Measurements from ENCODE around the gene POU3F2.

POU3F2 gene

DNA sequence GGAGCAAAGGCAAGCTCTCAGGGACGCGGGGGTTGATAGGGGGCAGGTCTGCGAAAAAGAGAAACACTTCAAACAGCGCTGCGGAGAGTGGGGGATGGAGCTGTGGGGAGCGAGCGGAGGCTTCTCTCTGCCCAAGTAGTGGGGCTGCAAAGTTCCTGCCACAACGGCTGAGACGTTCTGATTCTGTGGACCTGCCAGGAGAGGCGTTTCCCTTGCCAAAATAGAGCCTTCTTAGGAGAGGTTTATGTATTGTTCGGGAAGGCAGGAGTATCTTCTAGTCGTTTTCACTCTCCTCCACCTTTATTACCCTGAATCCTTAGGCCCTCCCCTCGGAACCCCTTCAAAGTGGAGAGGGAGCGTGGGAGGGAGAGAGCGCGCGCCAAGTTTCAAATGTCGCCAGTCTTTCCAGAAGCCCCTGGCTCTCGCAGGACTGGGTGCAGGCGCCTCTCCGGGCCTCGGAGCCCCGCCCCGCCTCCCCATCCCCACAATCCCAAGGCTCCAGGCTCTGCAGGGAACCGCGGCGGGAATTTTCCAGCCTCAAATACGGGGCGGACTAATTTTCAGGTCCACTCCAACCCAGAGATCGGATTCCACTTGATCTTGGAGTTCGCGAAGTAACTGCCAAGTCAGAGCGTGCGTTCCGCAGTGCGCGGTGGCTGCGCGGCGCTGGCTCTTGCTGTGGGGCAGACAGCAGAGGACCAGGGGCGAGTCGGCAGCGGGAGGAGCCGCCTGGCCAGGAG lies 10.0 kb upstream of the POU3F2 start (continued):
- no peak for TF ChIP-seq ZNF664 (tag by site-specific recombination; IDR thresholded peaks at IDR 0.05)
- TF ChIP-seq ZBTB7A (tag by site-specific recombination; IDR thresholded peaks at IDR 0.05; ENCODE audit: low read depth), result no peak
- TF ChIP-seq INSM2 (tag by site-specific recombination; IDR thresholded peaks at IDR 0.05), result no peak
- TF ChIP-seq ZNF639 (tag by site-specific recombination; IDR thresholded peaks at IDR 0.05), result no peak
- TF ChIP-seq BCL11A (tag by site-specific recombination; IDR thresholded peaks at IDR 0.05; ENCODE audit: low read depth), result no peak
- no peak for TF ChIP-seq ZNF621 (tag by site-specific recombination; IDR thresholded peaks at IDR 0.05)
- no peak for TF ChIP-seq ZNF521 (tag by site-specific recombination; IDR thresholded peaks at IDR 0.05)
- TF ChIP-seq HOXD13 (CRISPR knock-in tag; IDR thresholded peaks at IDR 0.05; ENCODE audit: borderline replicate concordance), result no peak
- no peak for TF ChIP-seq OVOL3 (tag by site-specific recombination; IDR thresholded peaks at IDR 0.05)
- TF ChIP-seq, protein P1, sequence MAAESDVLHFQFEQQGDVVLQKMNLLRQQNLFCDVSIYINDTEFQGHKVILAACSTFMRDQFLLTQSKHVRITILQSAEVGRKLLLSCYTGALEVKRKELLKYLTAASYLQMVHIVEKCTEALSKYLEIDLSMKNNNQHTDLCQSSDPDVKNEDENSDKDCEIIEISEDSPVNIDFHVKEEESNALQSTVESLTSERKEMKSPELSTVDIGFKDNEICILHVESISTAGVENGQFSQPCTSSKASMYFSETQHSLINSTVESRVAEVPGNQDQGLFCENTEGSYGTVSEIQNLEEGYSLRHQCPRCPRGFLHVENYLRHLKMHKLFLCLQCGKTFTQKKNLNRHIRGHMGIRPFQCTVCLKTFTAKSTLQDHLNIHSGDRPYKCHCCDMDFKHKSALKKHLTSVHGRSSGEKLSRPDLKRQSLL (tag by site-specific recombination; IDR thresholded peaks at IDR 0.05), result peak; percentile 51; the same call in 1 of the 2 replicates
- TF ChIP-seq ZNF394 (tag by site-specific recombination; IDR thresholded peaks at IDR 0.05; ENCODE audit: borderline replicate concordance), result peak; percentile 14
- no peak for TF ChIP-seq KLF7 (tag by site-specific recombination; IDR thresholded peaks at IDR 0.05; ENCODE audit: borderline replicate concordance)
- TF ChIP-seq, protein P2, sequence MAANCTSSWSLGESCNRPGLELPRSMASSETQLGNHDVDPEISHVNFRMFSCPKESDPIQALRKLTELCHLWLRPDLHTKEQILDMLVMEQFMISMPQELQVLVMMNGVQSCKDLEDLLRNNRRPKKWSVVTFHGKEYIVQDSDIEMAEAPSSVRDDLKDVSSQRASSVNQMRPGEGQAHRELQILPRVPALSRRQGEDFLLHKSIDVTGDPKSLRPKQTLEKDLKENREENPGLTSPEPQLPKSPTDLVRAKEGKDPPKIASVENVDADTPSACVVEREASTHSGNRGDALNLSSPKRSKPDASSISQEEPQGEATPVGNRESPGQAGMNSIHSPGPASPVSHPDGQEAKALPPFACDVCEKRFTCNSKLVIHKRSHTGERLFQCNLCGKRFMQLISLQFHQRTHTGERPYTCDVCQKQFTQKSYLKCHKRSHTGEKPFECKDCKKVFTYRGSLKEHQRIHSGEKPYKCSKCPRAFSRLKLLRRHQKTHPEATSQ (tag by site-specific recombination; IDR thresholded peaks at IDR 0.05), result no peak
- no peak for TF ChIP-seq GLIS1 (tag by site-specific recombination; IDR thresholded peaks at IDR 0.05)
- TF ChIP-seq, protein P3, sequence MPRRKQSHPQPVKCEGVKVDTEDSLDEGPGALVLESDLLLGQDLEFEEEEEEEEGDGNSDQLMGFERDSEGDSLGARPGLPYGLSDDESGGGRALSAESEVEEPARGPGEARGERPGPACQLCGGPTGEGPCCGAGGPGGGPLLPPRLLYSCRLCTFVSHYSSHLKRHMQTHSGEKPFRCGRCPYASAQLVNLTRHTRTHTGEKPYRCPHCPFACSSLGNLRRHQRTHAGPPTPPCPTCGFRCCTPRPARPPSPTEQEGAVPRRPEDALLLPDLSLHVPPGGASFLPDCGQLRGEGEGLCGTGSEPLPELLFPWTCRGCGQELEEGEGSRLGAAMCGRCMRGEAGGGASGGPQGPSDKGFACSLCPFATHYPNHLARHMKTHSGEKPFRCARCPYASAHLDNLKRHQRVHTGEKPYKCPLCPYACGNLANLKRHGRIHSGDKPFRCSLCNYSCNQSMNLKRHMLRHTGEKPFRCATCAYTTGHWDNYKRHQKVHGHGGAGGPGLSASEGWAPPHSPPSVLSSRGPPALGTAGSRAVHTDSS (tag by site-specific recombination; IDR thresholded peaks at IDR 0.05), result no peak
- TF ChIP-seq ZNF311 (tag by site-specific recombination; IDR thresholded peaks at IDR 0.05; ENCODE audit: borderline replicate concordance), result no peak
- no peak for TF ChIP-seq ZNF426 (tag by site-specific recombination; IDR thresholded peaks at IDR 0.05)
- no peak for TF ChIP-seq ZNF549 (tag by site-specific recombination; IDR thresholded peaks at IDR 0.05)
- TF ChIP-seq ZNF747 (tag by site-specific recombination; IDR thresholded peaks at IDR 0.05), result no peak
- no peak for TF ChIP-seq ZNF658 (tag by site-specific recombination; IDR thresholded peaks at IDR 0.05)
- no peak for TF ChIP-seq ZNF202 (tag by site-specific recombination; IDR thresholded peaks at IDR 0.05; ENCODE audit: borderline replicate concordance)
- no peak for TF ChIP-seq ZNF174 (tag by site-specific recombination; IDR thresholded peaks at IDR 0.05)
- no peak for TF ChIP-seq KLF10 (tag by site-specific recombination; IDR thresholded peaks at IDR 0.05)
- TF ChIP-seq SCRT1 (tag by site-specific recombination; IDR thresholded peaks at IDR 0.05; ENCODE audit: borderline replicate concordance), result no peak
- no peak for TF ChIP-seq ZNF571 (tag by site-specific recombination; IDR thresholded peaks at IDR 0.05)
- TF ChIP-seq ZNF366 (tag by site-specific recombination; conservative IDR thresholded peaks at IDR 0.05), result peak; percentile 72
- peak; percentile 24; the same call in 1 of the 2 replicates for TF ChIP-seq ZBTB8A (tag by site-specific recombination; IDR thresholded peaks at IDR 0.05)
- TF ChIP-seq IKZF3 (tag by site-specific recombination; IDR thresholded peaks at IDR 0.05), result peak; percentile 86
- no peak for TF ChIP-seq ZNF391 (tag by site-specific recombination; IDR thresholded peaks at IDR 0.05; ENCODE audit: borderline replicate concordance, low read depth)
- TF ChIP-seq ZNF629 (tag by site-specific recombination; IDR thresholded peaks at IDR 0.05), result no peak
- no peak for TF ChIP-seq GLI4 (tag by site-specific recombination; IDR thresholded peaks at IDR 0.05)
- no peak for TF ChIP-seq ZNF114 (tag by site-specific recombination; IDR thresholded peaks at IDR 0.05)
- TF ChIP-seq ZNF610 (tag by site-specific recombination; IDR thresholded peaks at IDR 0.05; ENCODE audit: borderline replicate concordance), result no peak
- TF ChIP-seq ZNF221 (tag by site-specific recombination; IDR thresholded peaks at IDR 0.05; ENCODE audit: borderline replicate concordance), result no peak
